SH-SY5Y (cell line): ENCODE measurements around the gene MSANTD4.

Experiments used
- GATA2 ChIP-seq: IDR thresholded peaks from 2 replicates; pipeline ENCODE4 v1.6.1; 2011; ENCODE audit warnings: mild to moderate bottlenecking, low read depth, low read length
- GATA3 ChIP-seq: IDR thresholded peaks from 2 replicates; pipeline ENCODE4 v1.6.1; 2011; ENCODE audit warnings: low read depth, mild to moderate bottlenecking, low read length, moderate library complexity

- TF ChIP-seq GATA3 (no peak), GATA2 (no peak)
Observed at GRCh38 chr11:105960252-105961245, 61.5 kb downstream of the MSANTD4 start.
